Upper lobe of left lung (tissue), 6 donors: ENCODE results near the gene DHX38. TPM values are rescaled to one million over a fixed set of nuclear protein-coding genes. Genes with fewer than 3 reads are reported as not detected.

ENCODE experiments used
- ATAC-seq, 2 donors: fragments of 200-7000 bp; cut with Tn5 transposase; one replicate each; pipeline ENCODE4 v1.9.1; 2022; ENCODE audit warnings: mild to moderate bottlenecking in 2 of 2, moderate library complexity in 2 of 2; ENCODE audit not compliant: low FRiP score in 2 of 2
- DNase-seq, 2 donors: peaks; one replicate each; pipeline ENCODE4 v3.0.0-alpha.2; 2019 to 2020
- H3K27ac ChIP-seq, 4 donors: fragments of 200-600 bp; sonication (generic); one replicate each; pipeline ENCODE4 v1.5.1; 2016 to 2019
- H3K27me3 ChIP-seq, 4 donors: fragments of 200-600 bp; sonication (generic); one replicate each; pipeline ENCODE4 v1.5.1; 2017 to 2019
- H3K36me3 ChIP-seq, 4 donors: fragments of 200-600 bp; sonication (generic); one replicate each; pipeline ENCODE4 v1.5.1; 2016 to 2019
- H3K4me1 ChIP-seq, 4 donors: fragments of 200-600 bp; sonication (generic); one replicate each; pipeline ENCODE4 v1.5.1; 2018 to 2019
- H3K4me3 ChIP-seq, 4 donors: fragments of 200-600 bp; sonication (generic); one replicate each; pipeline ENCODE4 v1.5.1; 2017 to 2019; ENCODE audit warnings: mild to moderate bottlenecking in 2 of 4, moderate library complexity in 1 of 4
- H3K9me3 ChIP-seq, 4 donors: fragments of 200-600 bp; sonication (generic); one replicate each; pipeline ENCODE4 v1.5.1; 2018 to 2019
- EP300 ChIP-seq, 4 donors: sonication (generic); formaldehyde crosslinking; IDR thresholded peaks; one replicate each; pipeline ENCODE4 v1.5.1; 2017; ENCODE audit warnings: antibody characterized with exemption in 4 of 4, control low read depth in 2 of 4
- POLR2A ChIP-seq, 4 donors: fragments of 450-650 bp; IDR thresholded peaks; one replicate each; pipeline ENCODE4 v1.5.1; 2016 to 2017; ENCODE audit warnings: antibody characterized with exemption in 4 of 4, mild to moderate bottlenecking in 2 of 4
- POLR2AphosphoS5 ChIP-seq, 2 donors: sonication (generic); formaldehyde crosslinking; IDR thresholded peaks; one replicate each; pipeline ENCODE4 v1.5.1; 2017; ENCODE audit warnings: antibody characterized with exemption in 2 of 2
- WGBS, 2 donors: methylation state at CpG; one replicate each; pipeline ENCODE4 v1.1.5; 2017 to 2018; 5-methylcytosine and 5-hydroxymethylcytosine counted together
- total RNA-seq, 6 donors: library from RNA; depleted of rRNA in 4 of 6; stranded (reverse); fragments of >200 nt in 4 of 6; gene quantifications; one replicate each; pipeline versions ENCODE4 v1.1.0 to v1.2.1, GENCODE V29; 2016 to 2021
- TF ChIP-seq, protein P1 (sequence below), 6 experiments: fragments of 450-650 bp in 4 of 6; fragments of 200-600 bp in 2 of 6; sonication (generic) in 2 of 6; IDR thresholded peaks; one replicate each; pipeline ENCODE4 v1.5.1; 2016 to 2019; ENCODE audit warnings: antibody characterized with exemption in 6 of 6
- donor health status: DM: no; HTN: no; CAD: no; lungs with moderate emphysema.
- donor health status: DM: no; HTN: yes; CAD: no; lungs with severe emphysema.

DHX38 gene
- total RNA-seq, 6 donors from 2014 or later = 45.9 to 211 (median 76.8) TPM

DNA sequence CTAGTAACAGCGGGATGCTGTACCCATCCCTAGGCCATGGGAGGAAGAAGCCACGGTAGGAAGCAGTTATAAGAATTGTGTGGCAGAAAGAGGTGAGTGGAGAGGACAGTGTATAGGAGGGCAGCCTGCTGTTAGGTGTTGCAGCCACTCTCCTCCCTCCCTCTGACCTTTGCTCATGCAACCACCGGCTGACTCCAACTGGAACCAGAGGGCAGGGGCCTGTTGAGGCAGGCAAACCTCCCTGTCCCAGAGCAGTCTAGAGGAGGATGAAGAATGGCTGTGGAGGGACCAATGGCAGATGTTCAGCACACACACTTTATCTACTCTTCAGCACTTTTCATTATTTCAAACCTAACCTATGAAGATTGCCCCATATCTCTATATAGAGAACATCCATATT is 2.4 kb upstream of the DHX38 start:
- WGBS, 2 donors = 75 to 84% methylated on average over 3 of the region's 3 CpGs
- DNase-seq (no peak), ATAC-seq (no peak)
- H3K4me1 ChIP-seq = peaks cover 23 to 39% (median 30%) of the 10 kb centered on the region in 4 donors
- TF ChIP-seq, protein P1, sequence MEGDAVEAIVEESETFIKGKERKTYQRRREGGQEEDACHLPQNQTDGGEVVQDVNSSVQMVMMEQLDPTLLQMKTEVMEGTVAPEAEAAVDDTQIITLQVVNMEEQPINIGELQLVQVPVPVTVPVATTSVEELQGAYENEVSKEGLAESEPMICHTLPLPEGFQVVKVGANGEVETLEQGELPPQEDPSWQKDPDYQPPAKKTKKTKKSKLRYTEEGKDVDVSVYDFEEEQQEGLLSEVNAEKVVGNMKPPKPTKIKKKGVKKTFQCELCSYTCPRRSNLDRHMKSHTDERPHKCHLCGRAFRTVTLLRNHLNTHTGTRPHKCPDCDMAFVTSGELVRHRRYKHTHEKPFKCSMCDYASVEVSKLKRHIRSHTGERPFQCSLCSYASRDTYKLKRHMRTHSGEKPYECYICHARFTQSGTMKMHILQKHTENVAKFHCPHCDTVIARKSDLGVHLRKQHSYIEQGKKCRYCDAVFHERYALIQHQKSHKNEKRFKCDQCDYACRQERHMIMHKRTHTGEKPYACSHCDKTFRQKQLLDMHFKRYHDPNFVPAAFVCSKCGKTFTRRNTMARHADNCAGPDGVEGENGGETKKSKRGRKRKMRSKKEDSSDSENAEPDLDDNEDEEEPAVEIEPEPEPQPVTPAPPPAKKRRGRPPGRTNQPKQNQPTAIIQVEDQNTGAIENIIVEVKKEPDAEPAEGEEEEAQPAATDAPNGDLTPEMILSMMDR (IDR thresholded peaks at IDR 0.05) = no peak
- TF ChIP-seq POLR2A (IDR thresholded peaks at IDR 0.05) (no peak), EP300 (IDR thresholded peaks at IDR 0.05) (no peak), POLR2AphosphoS5 (IDR thresholded peaks at IDR 0.05) (no peak)
- H3K27ac ChIP-seq = no peak overlapping the region
- H3K27me3 ChIP-seq = no peaks in the 10 kb centered on the region
- H3K4me3 ChIP-seq = no peak overlapping the region
- peaks cover 18 to 43% (median 36%) of the 10 kb centered on the region in 4 donors for H3K36me3 ChIP-seq
- no peaks in the 10 kb centered on the region for H3K9me3 ChIP-seq

DNA sequence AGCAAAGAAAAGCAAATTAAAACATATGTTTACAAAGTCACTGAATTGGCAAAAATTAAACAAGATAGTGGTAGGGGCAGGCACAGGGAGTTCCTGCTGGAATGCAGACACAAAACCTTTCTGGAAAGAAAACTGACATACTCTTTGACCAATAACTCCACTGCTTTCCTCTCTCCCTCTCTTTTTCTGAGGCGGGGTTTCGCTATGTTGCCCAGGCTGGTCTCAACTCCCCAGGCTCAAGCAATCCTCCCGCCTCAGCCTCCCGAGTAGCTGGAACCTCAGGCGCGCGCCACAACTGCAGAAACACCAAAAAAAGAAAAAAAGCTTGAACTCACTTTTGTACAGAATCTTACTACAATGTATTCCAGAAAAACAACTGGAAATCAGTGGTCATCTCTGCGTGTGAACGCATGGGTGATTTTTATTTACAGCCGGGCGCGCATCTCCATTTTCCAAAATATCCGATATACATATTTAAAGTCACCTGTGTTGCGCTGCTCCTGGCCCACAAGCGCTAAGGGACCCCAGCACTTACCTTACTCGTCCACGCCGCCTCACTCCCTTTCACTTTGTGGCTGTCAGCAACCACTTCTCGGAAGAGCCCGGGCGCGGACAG is 707 bp upstream of the DHX38 start:
- Histone ChIP-seq H3K36me3 (peaks cover 25 to 43% (median 40%) of the 10 kb centered on the region in 4 donors), H3K4me3 (peak overlapping the region; percentile 70 to 85 (median 82)), H3K4me1 (peaks cover 23 to 39% (median 30%) of the 10 kb centered on the region in 4 donors), H3K27me3 (no peaks in the 10 kb centered on the region), H3K9me3 (no peaks in the 10 kb centered on the region), H3K27ac (peak overlapping the region; percentile 91 to 96 (median 94))
- ATAC-seq = peak; percentile 47 to 49
- 0% methylated on average over 22 of the region's 22 CpGs for WGBS, 2 donors
- TF ChIP-seq POLR2AphosphoS5 (IDR thresholded peaks at IDR 0.05) = no peak
- TF ChIP-seq, protein P1 (IDR thresholded peaks at IDR 0.05) = no peak
- no peak for DNase-seq

DNA sequence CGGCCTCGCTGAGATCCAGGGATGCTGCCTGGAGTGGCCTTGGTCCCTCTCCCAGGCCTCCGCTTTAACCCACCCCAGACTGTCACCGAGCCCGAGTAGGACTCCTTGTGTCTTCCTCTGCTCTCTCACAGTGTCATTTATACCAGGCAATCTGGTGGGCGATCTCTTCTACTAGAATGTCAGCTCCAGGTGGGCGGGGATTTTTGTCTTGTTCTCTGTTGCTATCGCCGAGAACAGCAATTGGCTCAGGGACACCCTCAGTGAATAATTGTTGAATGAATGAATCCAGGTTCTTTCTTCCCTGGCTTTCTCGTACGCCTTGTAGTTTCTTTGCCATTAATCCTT is 591 bp downstream of the DHX38 start:
- H3K36me3 ChIP-seq = peaks cover 26 to 43% (median 38%) of the 10 kb centered on the region in 4 donors
- no peak for TF ChIP-seq POLR2A (IDR thresholded peaks at IDR 0.05)
- TF ChIP-seq, protein P1 (IDR thresholded peaks at IDR 0.05) = no peak
- no peaks in the 10 kb centered on the region for H3K9me3 ChIP-seq
- H3K27me3 ChIP-seq = no peaks in the 10 kb centered on the region
- H3K4me1 ChIP-seq = peaks cover 23 to 39% (median 30%) of the 10 kb centered on the region in 4 donors
- H3K4me3 ChIP-seq = peak overlapping the region; percentile 70 to 94 (median 82)
- peak overlapping the region; percentile 91 to 96 (median 94) for H3K27ac ChIP-seq
- peak in 1 of 2 donors; percentile 2 for ATAC-seq
- WGBS, 2 donors = 0 to 2% methylated on average over 10 to 11 of the region's 11 CpGs
- DNase-seq = no peak

DNA sequence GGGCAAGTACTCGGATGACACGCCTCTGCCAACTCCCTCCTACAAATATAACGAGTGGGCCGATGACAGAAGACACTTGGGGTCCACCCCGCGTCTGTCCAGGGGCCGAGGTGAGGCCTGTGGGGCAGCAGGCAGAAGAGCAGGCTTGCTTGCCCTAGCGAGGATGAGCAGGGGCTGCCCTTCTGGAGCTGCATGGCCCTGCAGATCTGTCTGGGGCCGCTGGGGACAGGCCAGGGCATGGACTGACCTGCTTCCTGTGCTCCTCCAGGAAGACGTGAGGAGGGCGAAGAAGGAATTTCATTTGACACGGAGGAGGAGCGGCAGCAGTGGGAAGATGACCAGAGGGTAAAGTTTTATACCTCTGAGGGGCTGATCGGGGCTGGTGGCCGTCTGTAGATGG is 5.3 kb downstream of the DHX38 start:
- Histone ChIP-seq H3K36me3 (peaks cover 66 to 80% (median 76%) of the 10 kb centered on the region in 4 donors), H3K4me3 (no peak overlapping the region), H3K27ac (no peak overlapping the region), H3K27me3 (no peaks in the 10 kb centered on the region), H3K9me3 (no peaks in the 10 kb centered on the region), H3K4me1 (peaks cover 11 to 19% (median 13%) of the 10 kb centered on the region in 4 donors)
- ATAC-seq (no peak), DNase-seq (peak in 1 of 2 donors; percentile 52)
- WGBS, 2 donors = 85 to 93% methylated on average over 9 to 15 of the region's 15 CpGs
- TF ChIP-seq EP300 (IDR thresholded peaks at IDR 0.05) (no peak), POLR2A (IDR thresholded peaks at IDR 0.05) (no peak), POLR2AphosphoS5 (IDR thresholded peaks at IDR 0.05) (no peak)
- TF ChIP-seq, protein P1 (IDR thresholded peaks at IDR 0.05) = no peak

DNA sequence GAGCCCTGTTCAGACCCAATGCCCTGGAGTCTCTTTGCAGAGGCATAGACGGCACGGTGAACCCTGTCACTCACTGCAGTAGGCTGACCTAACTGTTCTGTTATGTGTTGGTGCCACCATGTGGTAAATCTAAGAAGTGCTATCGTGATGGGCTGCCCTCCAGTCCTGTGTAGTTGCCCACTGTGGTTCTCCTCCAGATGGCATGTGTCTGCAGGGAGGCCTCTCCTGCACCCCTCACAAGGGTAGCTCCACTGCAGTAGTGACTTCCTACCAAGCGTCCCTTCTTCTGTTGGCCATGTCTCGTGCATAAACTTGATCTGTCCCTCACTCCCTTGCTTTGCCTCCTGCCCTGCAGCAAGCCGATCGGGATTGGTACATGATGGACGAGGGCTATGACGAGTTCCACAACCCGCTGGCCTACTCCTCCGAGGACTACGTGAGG is 5.8 kb downstream of the DHX38 start:
- WGBS, 2 donors = 74 to 86% methylated on average over 9 to 12 of the region's 12 CpGs
- no peaks in the 10 kb centered on the region for H3K27me3 ChIP-seq
- no peak overlapping the region for H3K27ac ChIP-seq
- TF ChIP-seq, protein P1 (IDR thresholded peaks at IDR 0.05) = peak; percentile 34 to 63 (median 43)
- no peak for TF ChIP-seq EP300 (IDR thresholded peaks at IDR 0.05)
- ATAC-seq = peak; percentile 70 to 79
- no peaks in the 10 kb centered on the region for H3K9me3 ChIP-seq
- H3K36me3 ChIP-seq = peaks cover 71 to 85% (median 81%) of the 10 kb centered on the region in 4 donors
- no peak overlapping the region for H3K4me3 ChIP-seq
- H3K4me1 ChIP-seq = peaks cover 9 to 17% (median 10%) of the 10 kb centered on the region in 4 donors
- peak in 1 of 2 donors; percentile 40 for DNase-seq
